ENCODE data around the gene CASQ2.

DNA sequence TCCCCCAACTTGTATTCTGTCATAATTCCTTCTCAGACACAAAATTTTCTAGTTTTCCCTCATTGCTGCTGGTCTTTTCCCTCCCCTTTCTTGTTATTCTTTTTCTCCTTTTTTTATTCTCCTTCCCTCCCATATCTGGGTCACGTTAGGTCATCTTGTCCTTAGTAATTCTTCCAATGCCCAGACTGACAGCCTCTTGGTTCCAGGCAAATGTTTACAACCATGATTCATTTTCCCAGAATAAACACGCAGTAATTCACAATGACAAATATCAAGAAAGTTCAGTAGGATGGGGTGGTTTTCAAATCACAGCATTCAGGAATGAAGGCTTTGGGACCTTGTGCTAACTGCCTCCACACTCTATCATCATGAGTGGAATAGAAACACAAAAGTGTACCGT is 47.2 kb upstream of the CASQ2 start:
- TF ChIP-seq, protein P1, sequence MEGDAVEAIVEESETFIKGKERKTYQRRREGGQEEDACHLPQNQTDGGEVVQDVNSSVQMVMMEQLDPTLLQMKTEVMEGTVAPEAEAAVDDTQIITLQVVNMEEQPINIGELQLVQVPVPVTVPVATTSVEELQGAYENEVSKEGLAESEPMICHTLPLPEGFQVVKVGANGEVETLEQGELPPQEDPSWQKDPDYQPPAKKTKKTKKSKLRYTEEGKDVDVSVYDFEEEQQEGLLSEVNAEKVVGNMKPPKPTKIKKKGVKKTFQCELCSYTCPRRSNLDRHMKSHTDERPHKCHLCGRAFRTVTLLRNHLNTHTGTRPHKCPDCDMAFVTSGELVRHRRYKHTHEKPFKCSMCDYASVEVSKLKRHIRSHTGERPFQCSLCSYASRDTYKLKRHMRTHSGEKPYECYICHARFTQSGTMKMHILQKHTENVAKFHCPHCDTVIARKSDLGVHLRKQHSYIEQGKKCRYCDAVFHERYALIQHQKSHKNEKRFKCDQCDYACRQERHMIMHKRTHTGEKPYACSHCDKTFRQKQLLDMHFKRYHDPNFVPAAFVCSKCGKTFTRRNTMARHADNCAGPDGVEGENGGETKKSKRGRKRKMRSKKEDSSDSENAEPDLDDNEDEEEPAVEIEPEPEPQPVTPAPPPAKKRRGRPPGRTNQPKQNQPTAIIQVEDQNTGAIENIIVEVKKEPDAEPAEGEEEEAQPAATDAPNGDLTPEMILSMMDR (IDR thresholded peaks at IDR 0.05): no peak
- TF ChIP-seq POLR2A (IDR thresholded peaks at IDR 0.05): no peak

All from body of pancreas (tissue), 4 donors.